H1 (cell line): Measurements from ENCODE around the gene DLG4. TPM values are rescaled to one million over a fixed set of nuclear protein-coding genes. Genes with fewer than 3 reads are reported as not detected.

Source experiments
- ASH2L ChIP-seq: fragments of 200-600, 300-600 bp; sonication (generic); IDR thresholded peaks from one replicate; pipeline ENCODE4 v1.7.1; 2017; ENCODE audit warnings: low read length
- CHD2 ChIP-seq: IDR thresholded peaks from 2 replicates; pipeline ENCODE4 v1.6.1; 2012; ENCODE audit warnings: low read length, improper control_type of control experiment
- EP300 ChIP-seq, 2 experiments: IDR thresholded peaks; 1 replicate in 1 of 2; 2 replicates in 1 of 2; pipeline ENCODE4 v1.6.1; 2011 to 2012; ENCODE audit warnings: low read depth in 2 of 2, low read length in 2 of 2, mild to moderate bottlenecking in 2 of 2, borderline replicate concordance in 1 of 2, inconsistent platforms in 1 of 2, moderate library complexity in 1 of 2
- GABPA ChIP-seq: IDR thresholded peaks from 2 replicates; pipeline ENCODE4 v1.6.1; 2011; ENCODE audit warnings: mild to moderate bottlenecking, low read length, moderate library complexity, borderline replicate concordance; ENCODE audit not compliant: insufficient read depth
- HDAC2 ChIP-seq, 2 experiments: fragments of 300-600 bp in 1 of 2; sonication (generic) in 1 of 2; IDR thresholded peaks; 2 replicates each; pipeline ENCODE4 v1.6.1; 2011 to 2012; ENCODE audit warnings: low read depth in 2 of 2, low read length in 2 of 2, mild to moderate bottlenecking in 2 of 2, moderate library complexity in 2 of 2, borderline replicate concordance in 1 of 2, inconsistent platforms in 1 of 2
- POLR2A ChIP-seq, 2 experiments: IDR thresholded peaks; 1 replicate in 1 of 2; 2 replicates in 1 of 2; pipeline ENCODE4 v1.6.1; 2011; ENCODE audit warnings: low read depth in 2 of 2, low read length in 2 of 2, mild to moderate bottlenecking in 2 of 2; ENCODE audit errors: control extremely low read depth in 1 of 2
- POU5F1 ChIP-seq: IDR thresholded peaks from 2 replicates; pipeline ENCODE4 v1.6.1; 2011; ENCODE audit warnings: low read depth, mild to moderate bottlenecking, low read length, moderate library complexity
- RNF2 ChIP-seq: fragments of 200-900, 300-1000 bp; sonication (generic); IDR thresholded peaks from 2 replicates; pipeline ENCODE4 v1.7.1; 2016; ENCODE audit warnings: borderline replicate concordance, low read depth, mild to moderate bottlenecking, antibody characterized with exemption, low read length; ENCODE audit not compliant: poor library complexity, severe bottlenecking; ENCODE audit errors: missing control alignments
- SAP30 ChIP-seq: fragments of 300-600 bp; sonication (generic); IDR thresholded peaks from 2 replicates; pipeline ENCODE4 v1.7.1; 2012; ENCODE audit warnings: low read length, moderate library complexity, mild to moderate bottlenecking, inconsistent platforms; ENCODE audit not compliant: insufficient read depth, insufficient replicate concordance
- SIN3A ChIP-seq, 2 experiments: IDR thresholded peaks in 1 of 2; conservative IDR thresholded peaks in 1 of 2; 2 replicates each; pipeline ENCODE4 v1.6.1; 2011 to 2012; ENCODE audit warnings: low read length in 2 of 2, improper control_type of control experiment in 1 of 2, low read depth in 1 of 2, mild to moderate bottlenecking in 1 of 2
- SP1 ChIP-seq: IDR thresholded peaks from 2 replicates; pipeline ENCODE4 v1.6.1; 2011; ENCODE audit warnings: low read depth, low read length
- TAF7 ChIP-seq: optimal IDR thresholded peaks from 2 replicates; pipeline ENCODE3; 2011; ENCODE audit warnings: low read depth, mild to moderate bottlenecking, inconsistent platforms, low read length, moderate library complexity, borderline replicate concordance
- USF2 ChIP-seq: IDR thresholded peaks from 2 replicates; pipeline ENCODE4 v1.6.1; 2011; ENCODE audit warnings: low read length, improper control_type of control experiment
- polyA plus RNA-seq, 7 experiments: library from polyadenylated mRNA; depleted of rRNA in 3 of 7; stranded (reverse) in 5 of 7; unstranded in 2 of 7; fragments of >200 nt in 5 of 7; fragments of 200-250 nt in 2 of 7; gene quantifications; 1 replicate in 5 of 7; 2 replicates in 1 of 7; 4 replicates in 1 of 7; pipeline versions ENCODE4 v1.2.1 to v1.2.3, GENCODE V29; 2011 to 2013; ENCODE audit warnings: missing spikeins in 2 of 7, mixed read lengths in 2 of 7
- total RNA-seq: library from RNA; stranded (reverse); fragmentation: NEBNext Ultra II Directional; extraction: Animal tissue kit (Norgen Biotek cat#: 25700); gene quantifications from 2 replicates; pipeline ENCODE4 v1.2.1, GENCODE V29; 2021

The DLG4 gene
- total and polyA plus RNA-seq, 2 of the 8 experiments (the other 6 are each of a cell fraction or from before 2014, with no cell fraction given), result 18.9 to 45.9 TPM

GRCh38 chr17:7251661-7252175 lies 32.1 kb upstream of the DLG4 start, which contains the start of gene CTDNEP1 (continued):
- TF ChIP-seq EP300 (IDR thresholded peaks at IDR 0.05; ENCODE audit: borderline replicate concordance in 1 of 2, low read depth in 2 of 2, low read length in 2 of 2) (no peak), RNF2 (no peak), CHD2 (no peak; the same call in 1 of the 2 replicates), ASH2L (peak; percentile 62), SP1 (peak; percentile 23; the same call in 1 of the 2 replicates), POU5F1 (no peak), SIN3A (conservative IDR thresholded peaks at IDR 0.05 in 1 of 2, IDR thresholded peaks at IDR 0.05 in 1 of 2; ENCODE audit: low read depth in 1 of 2, low read length in 2 of 2) (0 out of 4 replicates have a peak, but pooled peaks of 1 of the 2 experiments have one; percentile 44), TAF7 (peak; percentile 45), HDAC2 (IDR thresholded peaks at IDR 0.05; ENCODE audit: borderline replicate concordance in 1 of 2, low read depth in 2 of 2, low read length in 2 of 2) (peak in 1 of 2 experiments; percentile 38; a peak in 1 of 4 replicates), USF2 (no peak), POLR2A (IDR thresholded peaks at IDR 0.05; ENCODE audit: control extremely low read depth in 1 of 2, low read depth in 2 of 2, low read length in 2 of 2) (peak in 1 of 2 experiments; percentile 56; a peak in 2 of 3 replicates), GABPA (peak; percentile 85), SAP30 (no peak)
